ENCODE results near the gene ALCAM.

The ALCAM gene

GRCh38 chr3:105571005-105571404, 204.3 kb downstream of the ALCAM start:
- H3K4me3 ChIP-seq (ENCODE audit: low read depth, low read length), result no peak overlapping the region
- no peak for TF ChIP-seq CTCF (IDR thresholded peaks at IDR 0.05; ENCODE audit: borderline replicate concordance, insufficient read depth, low read depth, low read length)

- TF ChIP-seq CTCF (IDR thresholded peaks at IDR 0.05; ENCODE audit: borderline replicate concordance, insufficient read depth, low read depth, low read length), result no peak
- H3K4me3 ChIP-seq (ENCODE audit: low read depth, low read length), result no peak overlapping the region
Measured at GRCh38 chr3:105572501-105572900, 205.8 kb downstream of the ALCAM start.

- no peak overlapping the region for H3K4me3 ChIP-seq (ENCODE audit: low read depth, low read length)
- TF ChIP-seq CTCF (IDR thresholded peaks at IDR 0.05; ENCODE audit: borderline replicate concordance, insufficient read depth, low read depth, low read length), result no peak
Measured at GRCh38 chr3:105579439-105579838, 212.7 kb downstream of the ALCAM start.

- no peak overlapping the region for H3K4me3 ChIP-seq (ENCODE audit: low read depth, low read length)
- TF ChIP-seq CTCF (IDR thresholded peaks at IDR 0.05; ENCODE audit: borderline replicate concordance, insufficient read depth, low read depth, low read length), result no peak
Measured at GRCh38 chr3:105580296-105580965, 213.7 kb downstream of the ALCAM start.

- TF ChIP-seq CTCF (IDR thresholded peaks at IDR 0.05; ENCODE audit: borderline replicate concordance, insufficient read depth, low read depth, low read length), result no peak
- H3K4me3 ChIP-seq (ENCODE audit: low read depth, low read length), result no peak overlapping the region
Measured at GRCh38 chr3:105582015-105582414, 215.3 kb downstream of the ALCAM start.

GRCh38 chr3:105584003-105584790, 217.5 kb downstream of the ALCAM start:
- TF ChIP-seq CTCF (IDR thresholded peaks at IDR 0.05; ENCODE audit: borderline replicate concordance, insufficient read depth, low read depth, low read length), result no peak

GRCh38 chr3:105593315-105593714, 226.6 kb downstream of the ALCAM start:
- H3K4me3 ChIP-seq (ENCODE audit: low read depth, low read length), result no peak overlapping the region
- no peak for TF ChIP-seq CTCF (IDR thresholded peaks at IDR 0.05; ENCODE audit: borderline replicate concordance, insufficient read depth, low read depth, low read length)

More at GRCh38 chr3:105584003-105584790, 217.5 kb downstream of the ALCAM start:
- H3K4me3 ChIP-seq (ENCODE audit: low read depth, low read length), result no peak overlapping the region

Measured in GM12875 (cell line).